HG03460 (cell line): Measurements from ENCODE around the gene LRBA.
"Not testable (repeated sequence)": the region's sequence is repeated elsewhere in the genome, so short reads cannot be mapped to it uniquely, and the experiment has no call there.

Experiments
- ATAC-seq: cut with Tn5 transposase; IDR thresholded peaks from one replicate; pipeline ENCODE4 v1.9.1; 2021; ENCODE audit not compliant: unreplicated experiment

Gene LRBA

DNA sequence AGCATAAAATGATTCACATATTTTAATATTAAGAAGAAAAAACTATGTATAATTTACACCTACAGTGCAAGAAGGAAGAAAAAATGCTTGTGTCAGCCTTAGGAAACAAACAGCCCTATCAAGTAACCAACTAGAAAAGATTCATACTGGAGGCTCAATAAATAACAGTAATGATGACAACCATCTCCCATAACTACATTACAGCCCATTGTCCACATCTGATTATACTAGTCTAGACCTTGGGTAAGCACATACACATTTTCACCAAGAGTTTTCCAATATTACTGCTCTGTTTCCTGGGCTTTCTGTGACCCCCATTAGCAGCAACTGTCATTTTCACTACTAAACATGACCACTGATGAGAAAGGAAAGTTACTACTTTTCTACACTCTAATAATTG is 263.4 kb downstream of the LRBA start:
- no peak for ATAC-seq

DNA sequence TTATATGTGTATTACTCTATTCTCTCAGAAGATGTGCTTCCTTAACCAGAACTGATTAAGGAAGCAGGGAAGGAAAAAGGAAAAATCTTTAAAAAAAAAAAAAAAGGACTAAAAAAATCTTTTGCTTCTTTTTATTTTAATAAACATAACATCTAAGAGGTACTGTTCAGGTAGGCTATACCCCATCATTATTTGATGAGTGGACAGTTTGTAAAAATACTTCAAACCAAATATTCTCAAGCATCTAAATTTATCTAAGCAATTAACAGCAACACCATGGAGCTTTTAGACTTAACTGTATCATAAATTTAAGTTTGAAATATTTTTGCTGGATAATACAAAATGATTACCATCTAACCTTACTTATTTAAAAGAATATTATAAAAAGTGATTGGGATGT is 264.3 kb downstream of the LRBA start:
- no peak for ATAC-seq

DNA sequence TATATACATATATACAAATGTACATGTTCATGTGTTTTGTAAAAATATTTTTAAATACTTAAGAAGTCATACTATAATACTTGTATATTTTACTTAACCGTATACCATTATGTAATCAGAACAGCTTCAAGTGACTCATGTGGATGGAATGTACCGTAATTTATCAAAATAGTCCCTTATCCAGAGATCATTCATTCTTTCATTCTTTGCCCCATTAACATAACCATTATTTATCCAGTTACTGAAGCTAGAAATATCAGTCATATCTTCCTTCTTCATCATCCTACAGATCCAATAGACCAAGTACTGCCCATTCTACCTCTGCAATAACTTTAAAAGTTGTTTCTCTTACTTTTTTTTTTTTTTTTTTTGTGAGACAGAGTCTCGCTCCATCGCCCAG is 268.9 kb downstream of the LRBA start:
- no peak for ATAC-seq

DNA sequence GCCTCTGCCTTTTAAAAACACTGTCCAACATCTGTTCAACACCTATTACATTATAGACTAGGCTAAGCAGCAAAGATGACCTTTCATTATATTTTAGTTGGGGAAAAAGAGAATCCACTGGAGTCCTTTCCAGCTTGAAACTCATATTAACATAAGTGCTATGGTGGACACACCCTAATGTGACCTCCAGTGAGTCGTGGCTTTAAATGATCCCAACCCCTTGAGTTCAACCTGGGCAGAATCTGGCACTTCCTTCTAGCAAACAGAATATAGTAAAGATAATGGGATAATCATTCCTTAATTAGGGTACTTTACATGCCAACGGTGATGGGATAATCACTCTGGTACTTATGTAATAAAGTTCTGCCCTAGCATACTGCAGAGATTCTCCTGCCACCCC is 270.5 kb downstream of the LRBA start:
- no peak for ATAC-seq

DNA sequence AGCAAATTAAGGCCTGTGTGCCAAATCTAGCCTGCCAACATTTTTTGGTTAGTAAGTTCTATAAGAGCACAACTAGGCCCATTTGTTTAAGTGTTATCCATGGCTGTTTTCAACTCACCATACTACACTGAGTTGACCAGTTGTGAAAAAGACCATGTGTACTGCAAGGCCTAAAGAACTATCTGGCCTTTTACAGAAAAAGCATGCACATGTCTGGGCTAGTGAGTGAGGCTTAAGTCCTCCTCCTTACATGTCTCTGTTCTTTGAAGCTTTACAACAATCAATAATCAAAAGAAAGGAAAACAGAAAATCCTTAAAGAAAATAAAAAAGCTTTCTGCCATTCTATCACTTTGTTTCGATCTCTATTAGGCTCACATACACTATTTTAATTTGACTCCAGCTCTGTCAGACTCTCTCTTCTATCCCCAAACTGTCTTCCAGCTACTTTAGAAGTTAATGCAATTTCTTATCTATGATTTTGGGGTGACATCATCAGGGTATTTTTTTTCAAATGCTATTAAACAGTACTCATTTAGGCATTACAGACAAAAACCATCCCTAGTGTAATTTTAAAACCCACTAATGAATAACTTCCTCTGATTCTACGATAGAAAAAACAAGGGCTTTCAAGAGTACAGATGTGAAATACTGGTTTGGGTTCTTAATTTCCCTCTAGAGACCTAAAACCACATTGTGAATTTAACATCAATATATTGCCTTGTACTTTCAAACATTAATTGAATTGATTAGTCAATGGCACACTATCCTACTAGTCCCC is 271.3 kb downstream of the LRBA start:
- no peak for ATAC-seq

DNA sequence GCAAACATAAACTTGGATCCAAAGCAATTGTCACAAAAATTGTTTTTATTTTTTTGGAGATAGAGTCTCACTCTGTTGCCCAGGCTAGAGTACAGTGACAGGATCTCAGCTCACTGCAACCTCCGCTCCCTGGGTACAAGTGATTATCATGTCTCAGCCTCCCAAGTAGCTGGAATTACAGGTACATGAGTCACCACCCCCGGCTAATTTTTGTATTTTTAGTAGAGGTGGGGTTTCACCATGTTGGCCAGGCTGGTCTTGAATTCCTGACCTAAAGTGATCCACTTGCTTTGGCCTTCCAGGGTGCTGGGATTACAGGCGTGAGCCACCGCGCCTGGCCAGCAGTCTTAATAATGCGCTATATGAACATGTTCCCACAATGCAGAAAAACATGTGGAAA is 272.2 kb downstream of the LRBA start:
- not testable (repeated sequence) for ATAC-seq

DNA sequence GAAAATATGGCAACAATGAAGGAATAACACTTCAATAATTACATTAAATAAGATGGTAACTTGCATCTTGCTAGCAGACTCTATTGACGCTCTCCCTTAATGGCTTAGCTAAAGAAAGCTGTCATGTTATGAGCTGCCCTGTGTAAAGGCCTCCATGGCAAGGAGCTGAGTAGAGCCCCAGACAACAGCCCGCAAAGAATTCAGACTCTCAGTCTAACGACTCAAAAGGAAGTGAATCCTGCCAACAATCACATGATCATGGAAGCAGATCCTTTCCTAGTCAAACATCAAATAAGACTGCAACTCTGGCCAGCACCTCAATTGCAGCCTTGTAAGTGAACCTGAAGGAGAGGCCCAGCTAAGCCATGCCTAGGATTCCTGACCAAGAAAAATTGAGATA is 275.5 kb downstream of the LRBA start:
- no peak for ATAC-seq

DNA sequence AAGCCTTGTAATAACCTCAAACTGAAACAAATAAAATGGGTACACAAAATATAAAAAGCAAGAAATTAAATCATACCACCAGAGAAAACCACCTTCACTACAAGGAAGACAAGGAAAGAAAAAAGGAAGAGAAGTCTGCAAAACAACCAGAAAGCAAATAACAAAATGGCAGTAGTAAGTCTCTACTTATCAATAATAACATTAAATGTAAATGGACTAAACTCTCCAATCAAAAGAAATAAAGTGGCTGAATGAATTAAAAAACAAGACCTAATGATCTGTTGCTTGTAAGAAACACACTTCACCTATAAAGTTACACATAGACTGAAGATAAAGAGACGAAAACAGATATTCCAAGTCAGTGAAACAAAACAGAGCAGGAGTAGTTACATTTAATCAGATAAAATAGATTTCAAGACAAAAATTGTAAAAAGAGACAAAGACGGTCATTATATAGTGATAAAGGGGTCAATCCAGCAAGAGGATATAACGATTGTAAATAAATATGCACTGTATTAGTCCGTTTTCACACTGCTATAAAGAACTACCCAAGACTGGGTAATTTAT is 289.0 kb downstream of the LRBA start:
- ATAC-seq: no peak

DNA sequence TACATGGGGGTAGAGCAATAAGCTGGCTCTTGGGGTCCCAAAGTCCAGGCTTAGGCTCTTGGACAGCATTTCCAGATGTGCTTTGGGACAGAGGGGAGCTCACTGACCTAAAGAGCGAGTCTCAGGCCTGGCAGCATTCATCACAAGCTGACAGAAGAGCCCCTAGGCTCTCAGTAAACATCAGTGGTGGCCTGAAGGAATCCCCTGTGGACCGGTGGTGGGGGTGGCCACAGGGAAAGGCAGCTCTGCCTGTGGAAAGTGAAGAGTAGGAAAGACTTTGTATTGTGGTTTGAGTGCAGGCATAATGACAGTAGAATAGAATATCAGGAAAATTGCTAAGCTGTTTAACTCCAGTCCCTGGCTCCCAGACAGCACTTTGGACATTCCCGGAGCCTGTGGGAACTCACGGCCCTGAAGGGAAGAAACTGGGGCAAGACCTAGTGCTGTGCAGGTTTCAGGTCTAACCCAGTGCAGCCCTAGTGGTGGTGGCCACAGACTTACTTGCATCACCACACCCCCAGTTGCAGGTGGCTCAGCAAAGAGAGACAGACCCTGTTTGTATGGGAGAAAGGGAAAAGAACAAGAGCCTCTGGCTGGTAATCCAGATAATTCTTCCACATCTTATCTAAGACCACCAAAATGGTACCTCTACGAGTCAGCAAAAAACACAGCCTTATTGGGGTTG is 291.2 kb downstream of the LRBA start:
- no peak for ATAC-seq

DNA sequence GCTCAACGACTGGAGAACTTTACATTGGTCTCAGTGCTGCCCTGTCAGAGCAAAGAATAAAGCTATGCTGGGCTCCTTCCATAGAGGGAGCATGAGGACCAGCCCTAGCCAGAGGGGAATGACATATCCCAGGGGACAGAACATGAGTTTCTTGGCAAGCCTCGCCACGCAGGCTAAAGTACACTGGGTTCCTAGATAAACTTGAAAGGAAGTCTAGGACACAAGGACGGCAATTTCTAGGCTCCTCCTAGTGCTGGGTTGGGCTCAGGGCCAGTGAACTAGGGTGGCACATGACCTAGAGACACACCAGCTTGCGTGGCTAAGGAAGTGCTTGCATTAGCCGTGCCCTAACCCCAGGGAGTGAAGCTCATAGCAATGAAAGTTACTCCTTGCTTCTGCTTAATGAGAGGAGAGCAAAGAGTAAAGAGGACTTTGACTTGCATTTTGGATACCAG is 292.1 kb downstream of the LRBA start:
- ATAC-seq: no peak

DNA sequence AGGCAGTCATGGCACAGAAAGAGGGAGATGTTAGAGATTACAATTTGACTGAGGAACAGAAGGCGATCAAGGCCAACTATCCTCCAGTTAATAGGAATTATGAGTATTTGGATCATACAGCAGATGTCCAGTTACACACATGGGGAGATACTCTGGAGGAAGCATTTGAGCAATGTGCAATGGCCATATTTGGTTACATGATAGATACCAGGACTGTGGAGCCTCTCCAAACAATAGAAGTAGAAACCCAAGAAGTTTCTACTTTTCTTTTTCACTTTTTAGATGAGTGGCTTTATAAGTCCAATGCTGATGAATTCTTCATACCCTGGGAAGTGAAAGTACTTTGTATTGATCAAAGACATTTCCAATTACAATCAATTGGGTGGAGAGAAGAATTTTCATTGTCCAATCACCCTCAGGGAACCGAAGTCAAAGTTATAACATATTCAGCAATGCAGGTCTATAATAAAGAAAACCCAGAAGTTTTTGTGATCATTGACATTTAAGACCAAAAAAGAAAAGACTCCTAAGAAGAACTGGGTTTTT is 294.0 kb downstream of the LRBA start:
- ATAC-seq: no peak

DNA sequence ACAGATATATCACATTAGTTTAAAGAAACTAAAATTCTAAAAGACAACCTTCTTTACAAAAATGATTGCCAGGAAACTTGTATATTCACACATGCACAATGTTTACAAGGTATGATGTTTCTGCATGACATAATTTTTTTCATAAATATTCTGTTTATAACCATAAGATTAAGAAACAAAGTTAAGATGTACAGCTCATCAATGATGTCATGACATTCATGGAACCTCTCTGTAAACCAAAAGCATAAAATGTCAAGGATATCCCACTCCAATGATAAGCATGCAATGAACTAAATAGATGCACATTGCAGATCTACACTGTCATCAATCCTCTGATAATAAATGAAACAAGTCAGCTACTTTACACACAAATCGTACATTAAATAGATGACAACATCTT is 297.1 kb downstream of the LRBA start:
- ATAC-seq: no peak

DNA sequence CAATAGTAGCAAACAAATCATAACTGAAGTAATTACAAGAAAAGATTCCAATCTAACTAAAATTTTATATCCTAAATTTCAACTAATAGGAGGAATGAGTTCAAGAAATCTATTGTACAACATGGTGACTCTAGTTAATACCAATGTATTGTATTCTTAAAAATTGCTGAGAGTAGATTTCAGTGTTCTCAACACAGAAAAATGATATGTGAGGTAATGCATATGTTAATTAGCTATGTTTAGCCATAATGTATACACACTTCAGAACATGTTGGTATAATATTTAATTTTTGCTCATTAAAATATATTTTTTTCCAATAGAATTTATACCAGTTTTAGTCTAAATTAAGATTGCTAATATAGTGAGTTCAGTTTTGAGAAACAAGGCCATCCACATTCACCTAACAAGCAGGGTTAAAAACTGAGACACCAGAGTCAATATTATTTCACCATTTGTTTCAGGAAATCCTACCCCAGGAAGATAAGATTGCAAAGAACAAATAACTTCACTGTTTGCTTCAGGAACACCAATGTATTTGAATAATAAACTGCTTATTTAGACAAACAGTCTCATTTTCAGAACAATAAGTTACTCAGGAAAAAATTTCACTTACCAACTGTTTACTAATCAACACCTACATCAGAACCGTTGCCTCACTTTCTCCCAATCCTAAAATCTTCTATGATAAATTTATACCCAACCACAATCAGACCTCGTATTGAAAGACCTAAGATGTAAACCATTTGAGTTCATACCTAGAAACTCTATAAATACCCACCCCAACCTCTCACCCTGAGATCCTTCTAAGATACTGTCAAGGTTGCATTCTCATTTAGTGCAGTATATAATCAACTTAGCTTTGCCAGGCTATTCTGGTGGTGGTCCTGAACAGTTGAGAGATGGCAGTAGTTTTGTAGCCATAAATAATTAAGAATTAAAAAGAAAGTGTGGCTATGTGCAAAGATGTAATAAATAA is 300.3 kb downstream of the LRBA start:
- ATAC-seq: no peak

DNA sequence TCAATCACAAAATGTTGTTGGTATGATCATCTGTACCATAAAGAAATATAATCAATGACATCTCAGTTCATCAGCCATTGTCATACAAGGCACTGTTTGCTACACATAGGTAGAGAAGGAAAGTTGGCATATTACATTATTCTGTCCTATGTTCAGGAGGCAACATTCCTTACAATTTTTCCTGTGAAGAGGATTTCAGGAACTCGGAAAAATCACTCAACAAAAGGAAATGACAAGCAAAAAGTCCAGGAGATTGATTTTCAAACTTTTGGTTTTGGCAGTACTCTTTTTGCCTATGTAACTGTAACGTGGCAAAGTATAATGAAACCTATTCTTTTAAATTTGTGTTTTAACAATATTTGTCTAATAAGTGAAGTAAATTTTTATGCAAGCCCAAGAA is 301.8 kb downstream of the LRBA start:
- no peak for ATAC-seq

DNA sequence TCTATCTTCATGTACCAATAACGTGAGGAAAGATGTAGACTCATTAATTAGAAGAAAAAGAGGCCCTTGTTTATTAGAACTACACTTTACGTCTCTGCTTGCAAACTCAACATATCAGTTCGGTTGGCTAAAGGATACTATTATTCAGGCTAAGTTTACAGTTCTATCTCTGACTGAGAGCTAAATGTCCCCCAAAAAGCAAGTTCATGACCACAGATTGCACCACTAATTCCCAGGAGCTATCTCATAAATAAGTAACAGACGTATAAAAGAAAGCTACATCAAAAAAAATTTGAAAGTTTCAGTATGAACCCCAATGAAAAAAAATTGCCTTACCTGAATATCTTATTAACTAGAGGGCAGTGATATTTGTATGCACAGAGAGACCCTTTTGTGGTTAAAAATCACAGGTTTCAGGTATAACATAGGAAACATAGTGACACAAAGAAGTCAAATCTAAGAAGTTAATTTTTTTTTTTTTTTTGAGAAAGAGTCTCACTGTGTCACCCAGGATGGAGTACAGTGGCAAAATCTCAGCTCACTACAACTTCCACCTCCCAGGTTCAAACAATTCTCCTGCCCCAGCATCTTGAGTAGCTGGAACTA is 304.2 kb downstream of the LRBA start:
- no peak for ATAC-seq

DNA sequence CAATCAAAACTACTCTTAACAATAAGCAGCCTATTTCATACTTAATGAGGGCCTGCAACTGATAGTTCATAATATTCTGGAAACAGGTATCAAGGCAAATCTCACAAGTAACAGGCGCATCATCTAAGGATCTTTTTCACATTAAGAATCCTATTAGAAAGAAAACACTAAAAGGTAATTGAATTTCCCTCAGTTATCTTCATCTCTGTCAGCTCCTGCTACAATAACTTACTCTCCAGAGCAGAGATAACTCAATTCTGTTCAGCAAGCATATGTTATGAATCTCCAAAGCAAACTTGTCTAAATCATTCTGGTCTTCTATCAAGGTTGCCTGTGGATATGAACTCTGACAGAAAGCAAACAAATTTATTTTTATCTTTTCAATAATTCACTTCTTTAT is 307.1 kb downstream of the LRBA start:
- ATAC-seq: no peak

DNA sequence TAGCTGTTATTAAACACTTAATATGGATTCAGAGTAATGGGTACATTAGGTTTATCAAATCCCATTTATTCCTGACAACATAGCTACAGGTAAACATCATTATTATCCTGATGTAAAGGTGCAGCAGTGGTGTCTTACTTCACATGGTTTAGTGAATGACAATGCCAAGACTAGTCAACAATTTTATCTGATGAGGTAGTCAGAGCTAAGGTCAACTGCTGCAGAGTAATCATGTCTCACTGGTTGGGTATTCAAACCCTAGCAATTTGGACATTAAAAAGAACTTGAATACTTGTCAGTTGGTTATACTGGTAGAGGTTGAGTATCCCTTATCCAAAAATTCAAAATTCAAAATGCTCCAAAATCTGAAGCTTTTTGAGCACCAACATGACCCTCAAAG is 315.5 kb downstream of the LRBA start:
- no peak for ATAC-seq

DNA sequence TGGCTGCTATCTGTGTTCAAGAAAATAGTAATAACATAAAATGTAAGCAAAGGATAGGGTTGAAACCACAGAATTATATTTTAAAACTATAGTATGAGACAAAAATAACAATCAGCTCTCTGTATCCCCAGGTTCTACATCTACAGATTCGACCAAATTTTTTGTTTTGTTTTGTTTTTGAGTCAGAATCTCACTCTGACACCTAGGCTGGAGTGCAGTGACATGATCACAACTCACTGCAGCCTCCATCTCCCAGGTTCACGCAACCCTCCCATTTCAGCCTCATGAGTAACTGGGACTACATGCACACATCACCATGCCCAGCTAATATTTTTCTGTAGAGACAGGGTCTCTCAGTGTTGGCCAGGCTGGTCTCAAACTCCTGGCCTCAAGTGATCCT is 319.9 kb downstream of the LRBA start:
- no peak for ATAC-seq

DNA sequence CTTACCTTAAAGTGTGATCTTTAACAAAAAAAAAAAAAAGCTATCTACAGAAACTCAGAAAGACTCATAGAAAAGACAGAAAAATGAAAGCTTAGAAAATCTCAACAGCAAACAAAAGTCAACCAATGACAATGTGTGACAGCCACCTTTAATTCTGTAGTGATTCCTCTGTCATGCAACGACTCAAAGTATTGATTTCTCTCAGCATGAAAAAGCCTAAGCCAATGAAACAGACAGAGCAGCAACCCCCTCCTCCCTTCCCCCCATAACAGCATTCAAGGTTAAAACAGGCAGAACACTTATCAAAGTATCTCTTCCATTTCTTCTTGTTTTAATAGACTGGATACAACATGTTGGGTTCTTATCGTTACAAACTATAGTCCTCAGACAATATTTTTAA is 320.6 kb downstream of the LRBA start:
- no peak for ATAC-seq

DNA sequence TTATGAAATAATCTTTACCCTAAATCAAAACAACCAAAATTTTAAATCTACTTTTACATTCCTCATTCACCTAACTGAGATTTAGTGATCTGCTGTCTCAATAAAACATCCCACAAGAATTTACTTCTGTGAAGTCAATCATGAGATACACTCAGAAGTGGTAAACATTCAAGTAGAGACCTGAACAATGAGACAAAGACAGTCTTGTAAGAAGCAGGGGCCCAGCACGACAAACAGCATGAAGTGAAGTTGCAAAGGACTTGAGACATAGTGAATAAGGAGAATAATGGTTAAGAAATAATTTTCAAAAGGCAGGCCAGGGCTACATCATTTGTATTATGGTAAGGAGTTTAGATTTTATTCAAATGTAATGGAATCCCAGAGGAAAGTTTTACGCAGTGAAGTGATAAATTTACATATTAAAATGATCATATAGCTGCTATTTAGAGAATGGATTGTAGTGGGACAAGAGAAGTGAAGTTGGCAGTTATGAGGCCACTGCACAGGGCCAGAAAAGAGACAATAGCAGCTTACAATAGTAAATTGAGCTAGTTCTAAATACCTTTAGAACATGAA is 331.2 kb downstream of the LRBA start:
- ATAC-seq: no peak
